Activated naive CD8-positive, alpha-beta T cell treated with anti-CD3 and anti-CD28 coated beads, Interleukin-2, amount 50 U/mL, for 16 hours (primary cell): ENCODE results near the gene ASTN1.

Experiments
- DNase-seq: peaks from one replicate; pipeline ENCODE4 v3.0.0-alpha.2; 2020; ENCODE audit warnings: low read depth, low spot score

The ASTN1 gene

DNA sequence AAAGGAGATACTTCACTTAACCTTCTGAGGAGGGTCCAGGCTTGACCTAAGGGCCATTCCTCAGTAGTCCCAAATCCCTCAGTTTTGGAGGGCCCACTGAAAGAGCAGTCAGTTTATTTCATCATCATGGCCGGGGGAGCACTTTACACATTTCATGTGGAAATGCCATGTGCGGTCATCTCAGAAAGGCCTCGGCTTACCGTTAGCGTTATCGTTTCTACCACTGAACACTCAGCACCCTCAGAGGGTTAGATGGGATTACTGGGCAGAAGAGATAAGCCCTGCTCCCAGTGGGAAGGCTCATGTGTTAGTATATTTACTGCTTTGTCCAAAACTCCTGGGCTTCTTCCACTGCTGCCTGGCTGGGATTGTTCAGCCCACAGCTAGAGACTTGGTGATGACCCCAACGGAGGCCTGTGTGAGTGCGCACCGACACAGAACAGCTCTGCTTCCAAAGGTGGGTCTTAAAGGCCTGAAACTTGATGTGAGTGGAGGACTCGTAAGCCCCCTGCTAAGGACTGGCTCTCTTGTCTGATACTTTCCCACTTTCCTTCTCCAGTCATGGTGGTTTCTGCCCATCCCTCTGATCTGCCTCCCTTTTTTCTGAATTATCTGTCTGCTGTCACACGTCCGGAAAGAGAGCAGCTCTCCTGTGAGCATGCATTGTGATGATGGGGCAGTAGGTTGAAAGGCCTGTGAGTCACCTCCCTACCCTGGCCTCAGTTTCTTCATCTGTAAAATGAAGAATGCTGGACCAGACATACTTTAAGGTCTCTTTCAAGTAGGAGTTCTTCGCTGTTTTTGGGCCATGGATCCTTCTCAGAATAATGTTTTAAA, 284.5 kb downstream of the ASTN1 start:
- DNase-seq = no peak

DNA sequence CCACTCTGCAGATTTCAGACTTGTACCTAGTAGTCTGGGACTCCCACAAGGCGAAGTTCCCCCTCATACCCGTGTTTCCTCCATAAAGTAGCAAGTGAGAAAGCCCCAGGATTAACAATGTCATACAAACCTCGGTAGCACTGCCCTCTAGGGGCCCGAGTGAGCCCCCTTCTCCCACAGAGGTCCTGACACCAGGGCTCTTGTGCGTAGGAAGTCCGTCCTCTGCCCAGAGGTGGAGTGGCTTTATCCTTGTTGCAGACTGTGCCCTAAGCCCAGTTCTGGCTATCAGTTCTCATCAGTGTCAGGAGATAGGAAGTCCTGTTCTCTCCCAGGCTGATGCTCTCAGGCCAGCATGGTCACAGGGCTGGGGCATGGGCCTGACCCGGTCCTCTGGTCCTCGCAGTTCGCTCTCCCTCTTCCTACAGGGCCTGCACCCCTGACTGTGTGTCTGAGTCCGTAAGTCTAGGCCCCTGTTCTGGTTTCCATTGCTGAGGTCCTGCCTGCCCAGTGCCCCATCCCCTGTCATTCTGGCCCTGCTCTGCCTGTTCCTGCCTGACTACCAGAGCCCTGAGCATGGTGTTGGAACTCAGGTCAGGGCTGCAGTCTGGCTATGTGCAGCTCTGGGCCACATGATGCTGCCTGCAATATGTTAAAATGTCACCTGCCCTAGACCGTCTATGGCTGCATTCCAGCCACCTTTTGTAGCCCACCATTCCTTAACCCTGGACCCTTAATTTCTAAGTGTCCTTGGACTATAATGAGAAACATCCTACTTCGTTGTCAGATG, 285.6 kb downstream of the ASTN1 start:
- no peak for DNase-seq

DNA sequence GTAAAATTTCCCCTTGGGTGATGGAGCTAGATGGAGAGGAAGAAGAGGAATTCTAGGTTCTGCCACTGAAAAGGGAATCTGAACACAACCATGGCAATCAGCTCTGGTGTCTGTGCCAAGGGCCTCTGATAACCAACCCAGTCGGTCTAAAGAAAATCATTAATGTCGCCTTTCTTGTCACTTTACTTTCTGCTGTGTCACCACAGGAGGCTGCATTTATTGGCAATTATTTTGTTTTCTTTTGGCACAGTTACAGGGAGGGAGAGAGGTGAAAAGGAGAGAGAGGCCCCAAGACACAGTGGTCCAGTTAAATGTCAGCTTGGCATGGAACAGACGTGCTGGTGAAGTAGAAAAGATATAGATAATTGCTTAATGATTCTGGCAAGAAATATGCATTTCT, 287.0 kb downstream of the ASTN1 start:
- DNase-seq = no peak

DNA sequence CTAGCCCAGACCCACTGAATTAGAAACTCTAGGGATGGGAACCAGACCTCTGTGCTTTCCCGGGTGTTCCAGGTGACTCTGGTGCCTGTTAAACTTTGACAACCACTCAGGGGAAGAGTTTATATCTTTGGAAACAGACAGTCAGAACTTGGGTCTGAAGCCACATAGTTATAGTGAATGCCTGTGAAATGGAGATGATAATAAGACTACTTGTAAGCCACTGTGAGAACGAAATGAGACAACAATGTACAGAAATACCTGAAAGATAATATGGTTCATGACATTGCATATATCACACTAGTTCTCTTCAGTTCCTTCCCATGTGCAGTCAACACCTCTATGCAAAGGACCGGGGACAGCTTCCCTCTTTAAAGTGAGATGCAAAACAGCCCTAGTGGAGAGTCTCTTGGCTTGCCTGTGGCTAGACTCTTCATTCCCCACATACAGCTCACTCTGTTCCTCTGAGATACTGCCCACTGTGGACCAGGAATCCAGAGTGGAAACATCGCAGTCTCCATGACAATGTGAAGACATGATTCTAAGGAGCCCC, 287.5 kb downstream of the ASTN1 start:
- no peak for DNase-seq

GRCh38 chr1:176869577-176869976, 294.9 kb downstream of the ASTN1 start:
- no peak for DNase-seq

GRCh38 chr1:176866011-176866714, 298.3 kb downstream of the ASTN1 start:
- no peak for DNase-seq

- no peak for DNase-seq
These were observed 300.3 kb downstream of the ASTN1 start for GRCh38 chr1:176864211-176864610.

- DNase-seq = no peak
These were observed 300.9 kb downstream of the ASTN1 start for GRCh38 chr1:176863613-176864012.

- no peak for DNase-seq
These were observed 306.0 kb downstream of the ASTN1 start for GRCh38 chr1:176858433-176858916.

DNA sequence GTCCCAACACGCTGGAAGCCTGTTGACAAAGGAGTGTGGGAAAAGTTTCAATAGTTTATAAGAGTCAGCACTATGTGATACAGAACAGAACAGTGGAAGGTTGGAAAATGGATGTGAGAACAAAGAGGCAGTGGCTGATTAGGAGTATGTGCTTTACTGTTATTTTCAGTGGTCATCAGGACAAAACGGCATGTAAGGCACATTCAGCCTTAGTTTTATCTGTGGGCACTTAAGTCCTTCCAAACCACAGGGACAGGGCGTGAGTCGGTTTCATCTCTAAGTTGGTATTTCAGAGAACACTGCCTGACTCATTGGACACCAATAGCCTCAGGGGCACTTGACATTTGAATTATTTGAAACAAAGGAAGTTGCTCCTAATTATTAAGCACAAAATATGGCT, 306.9 kb downstream of the ASTN1 start:
- DNase-seq = no peak

DNA sequence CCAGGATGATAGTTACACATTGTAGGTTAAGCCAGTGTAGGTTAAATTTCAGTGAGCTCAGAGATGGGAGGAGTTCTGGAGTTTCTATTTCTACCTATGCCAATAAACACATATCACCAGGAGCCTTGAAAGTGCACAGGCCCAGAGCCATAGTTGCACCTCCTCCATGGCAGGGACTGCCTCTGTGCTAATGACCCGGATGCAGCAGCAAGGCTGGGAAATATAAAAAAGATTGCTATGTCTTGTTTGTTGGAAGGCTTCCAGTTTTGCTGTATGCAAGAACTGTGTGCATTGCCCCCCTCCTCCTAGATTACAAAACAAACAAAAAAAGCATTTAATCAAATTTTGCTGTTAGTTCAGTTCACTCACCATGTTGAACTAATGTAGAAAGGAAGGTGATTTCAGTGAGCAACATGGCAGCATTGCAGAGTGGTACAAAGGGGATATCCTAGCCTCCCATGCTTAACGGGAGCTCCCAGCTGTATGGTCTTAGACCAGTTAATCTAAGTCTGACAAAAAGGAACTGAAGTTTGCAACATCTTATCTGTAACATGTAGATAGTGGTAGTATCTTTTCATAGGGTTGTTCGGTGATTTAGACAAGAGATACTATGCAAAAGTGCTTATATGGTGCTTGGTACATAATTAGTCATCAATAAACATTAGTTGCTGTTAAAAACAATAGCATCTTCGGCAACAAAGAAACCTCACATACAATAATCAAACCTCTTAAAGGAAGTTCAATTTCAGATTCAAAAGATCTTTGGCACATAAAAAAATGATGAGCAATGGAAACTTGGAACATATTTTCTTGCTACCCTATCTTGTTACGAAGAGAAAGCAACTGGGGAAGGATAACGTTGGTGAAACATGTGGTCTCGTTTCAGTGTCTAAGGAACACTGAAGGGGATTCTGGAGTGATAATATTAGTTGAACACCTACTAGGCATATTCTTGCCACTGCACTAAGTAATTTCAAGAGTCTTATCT, 309.5 kb downstream of the ASTN1 start:
- DNase-seq = no peak

- no peak for DNase-seq
These were observed 310.4 kb downstream of the ASTN1 start for GRCh38 chr1:176854121-176854520.

GRCh38 chr1:176853503-176853902, 311.0 kb downstream of the ASTN1 start:
- no peak for DNase-seq

- DNase-seq = no peak
These were observed 312.4 kb downstream of the ASTN1 start for GRCh38 chr1:176852124-176852523.

DNA sequence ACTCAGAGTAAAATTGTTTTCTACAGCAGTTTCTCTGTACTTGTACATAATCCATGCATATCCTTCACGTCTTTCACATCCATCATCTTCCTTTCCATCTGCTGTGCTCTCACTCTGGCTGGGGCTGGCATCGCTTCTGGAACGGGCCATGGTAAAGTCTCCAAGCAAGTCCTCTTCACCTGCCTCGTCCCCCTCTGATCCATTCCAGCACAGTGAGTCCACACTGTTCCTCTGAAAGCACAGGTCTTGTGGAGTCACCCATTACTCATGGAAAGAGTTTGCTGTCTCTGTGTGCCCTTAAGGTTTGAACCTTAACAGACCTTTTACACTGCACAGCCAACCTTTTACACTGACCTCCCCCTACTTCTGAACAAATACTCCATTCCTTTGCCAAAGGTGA, 313.6 kb downstream of the ASTN1 start:
- DNase-seq = no peak

GRCh38 chr1:176849281-176849680, 315.2 kb downstream of the ASTN1 start:
- DNase-seq = no peak

GRCh38 chr1:176847052-176847451, 317.5 kb downstream of the ASTN1 start:
- DNase-seq = no peak

GRCh38 chr1:176843352-176844297, 320.9 kb downstream of the ASTN1 start:
- DNase-seq = no peak

- no peak for DNase-seq
These were observed 323.3 kb downstream of the ASTN1 start for GRCh38 chr1:176841238-176841637.
